PC-9 (cell line): ENCODE results near the gene ZC3H12A.

Source experiments
- CTCF ChIP-seq: fragments of 200-600 bp; sonication (generic); conservative IDR thresholded peaks from 2 replicates; pipeline ENCODE4 v1.6.1; 2017; ENCODE audit warnings: mixed run types, antibody characterized with exemption, mild to moderate bottlenecking, moderate library complexity
- EZH2 ChIP-seq: fragments of 200-600 bp; sonication (generic); IDR thresholded peaks from 2 replicates; pipeline ENCODE4 v1.8.0; 2017; ENCODE audit warnings: antibody characterized with exemption, low read depth

- TF ChIP-seq CTCF, result no peak
- TF ChIP-seq EZH2, result no peak
Observed at GRCh38 chr1:37452416-37452815, 22.0 kb upstream of the ZC3H12A start.
